Body of pancreas (tissue), 4 donors: ENCODE measurements around the gene TGFBR3. TPM values are rescaled to one million over a fixed set of nuclear protein-coding genes. Genes with fewer than 3 reads are reported as not detected.

Experiments used
- ATAC-seq: fragments of 150-250 bp; one replicate; pipeline ENCODE4 v1.9.1; 2016
- DNase-seq, 4 donors: peaks; one replicate each; pipeline ENCODE4 v3.0.0-alpha.2; 2019
- H3K27ac ChIP-seq, 4 donors: fragments of 200-600 bp; sonication (generic); 1 replicate in 3 of 4; 2 replicates in 1 of 4; pipeline versions ENCODE4 v1.5.1 to v1.6.1; 2016 to 2019; ENCODE audit warnings: mild to moderate bottlenecking in 1 of 4, mixed read lengths in 1 of 4, moderate library complexity in 1 of 4
- H3K27me3 ChIP-seq, 2 donors: fragments of 200-600 bp; sonication (generic); one replicate each; pipeline ENCODE4 v1.6.0; 2016; ENCODE audit warnings: mild to moderate bottlenecking in 1 of 2
- H3K36me3 ChIP-seq, 2 donors: fragments of 200-600 bp; sonication (generic); replicated peaks in 1 of 2; 2 replicates each; pipeline ENCODE4 v1.5.1; 2016; ENCODE audit warnings: low read depth in 2 of 2; ENCODE audit not compliant: insufficient read depth in 1 of 2
- H3K4me1 ChIP-seq: fragments of 200-600 bp; sonication (generic); one replicate; pipeline ENCODE4 v1.6.0; 2016
- H3K4me3 ChIP-seq, 2 donors: fragments of 200-600 bp; sonication (generic); 1 replicate in 1 of 2; 2 replicates in 1 of 2; pipeline ENCODE4 v1.5.1; 2016 to 2019
- H3K9me3 ChIP-seq, 3 donors: fragments of 200-600 bp; sonication (generic); 1 replicate in 2 of 3; 2 replicates in 1 of 3; pipeline ENCODE4 v1.5.1; 2016
- CTCF ChIP-seq, 7 experiments: fragments of 450-650 bp in 4 of 7; fragments of 200-600 bp in 3 of 7; sonication (generic) in 3 of 7; IDR thresholded peaks; one replicate each; pipeline ENCODE4 v1.5.1; 2016 to 2019; ENCODE audit warnings: antibody characterized with exemption in 7 of 7
- POLR2A ChIP-seq, 3 donors: fragments of 450-650 bp; IDR thresholded peaks; one replicate each; pipeline ENCODE4 v1.6.1; 2016; ENCODE audit warnings: antibody characterized with exemption in 3 of 3, mild to moderate bottlenecking in 2 of 3
- WGBS, 2 donors: methylation state at CpG; one replicate each; pipeline ENCODE4 v1.1.5; 2017; 5-methylcytosine and 5-hydroxymethylcytosine counted together
- intact Hi-C: fragments of 100-400 bp; cut with DNase I; formaldehyde crosslinking; loops from one replicate; pipeline ENCODE4 v1.15.1; 2023
- total RNA-seq, 2 donors: library from RNA; depleted of rRNA; stranded (reverse); fragments of >200 nt; gene quantifications; one replicate each; pipeline ENCODE4 v1.1.0, GENCODE V29; 2016

The TGFBR3 gene
- total RNA-seq, 2 donors from 2014 or later = 52.4 to 63.6 TPM

- intact Hi-C loops = loop anchor here (5.0 kb wide), 1 partner anchor 307 kb away; no protein-coding TSS in a partner anchor
- Histone ChIP-seq H3K4me1 (no peaks in the 10 kb centered on the region), H3K27me3 (no peaks in the 10 kb centered on the region), H3K36me3 (no peaks in the 10 kb centered on the region), H3K9me3 (no peaks in the 10 kb centered on the region), H3K27ac (no peak overlapping the region), H3K4me3 (no peak overlapping the region)
- WGBS, 2 donors = 90 to 91% methylated on average over 2 of the region's 2 CpGs
- DNase-seq (no peak), ATAC-seq (no peak)
- no peak for TF ChIP-seq POLR2A (IDR thresholded peaks at IDR 0.05)
- TF ChIP-seq CTCF (IDR thresholded peaks at IDR 0.05) = no peak
Observed at GRCh38 chr1:91924146-91924545, 38.2 kb upstream of the TGFBR3 start.

GRCh38 chr1:91919962-91920361 is 34.0 kb upstream of the TGFBR3 start:
- 73 to 89% methylated on average over 8 of the region's 8 CpGs for WGBS, 2 donors
- DNase-seq (no peak), ATAC-seq (no peak)
- no peak overlapping the region for H3K27ac ChIP-seq
- no peaks in the 10 kb centered on the region for H3K27me3 ChIP-seq
- TF ChIP-seq POLR2A (IDR thresholded peaks at IDR 0.05) = no peak
- no peak for TF ChIP-seq CTCF (IDR thresholded peaks at IDR 0.05)
- no peaks in the 10 kb centered on the region for H3K36me3 ChIP-seq
- intact Hi-C loops = loop anchor here (5.0 kb wide), 1 partner anchor 303 kb away; no protein-coding TSS in a partner anchor
- H3K4me1 ChIP-seq = no peaks in the 10 kb centered on the region
- no peak overlapping the region for H3K4me3 ChIP-seq
- H3K9me3 ChIP-seq = no peaks in the 10 kb centered on the region

GRCh38 chr1:91916811-91917460 is 31.0 kb upstream of the TGFBR3 start:
- WGBS, 2 donors = 41 to 46% methylated on average over 5 of the region's 5 CpGs
- no peak for DNase-seq

GRCh38 chr1:91916046-91916445 is 30.1 kb upstream of the TGFBR3 start:
- 69 to 70% methylated on average over 4 of the region's 4 CpGs for WGBS, 2 donors
- TF ChIP-seq POLR2A (IDR thresholded peaks at IDR 0.05) (no peak), CTCF (IDR thresholded peaks at IDR 0.05) (no peak)
- no peak overlapping the region for H3K27ac ChIP-seq
- H3K4me3 ChIP-seq = no peak overlapping the region
- H3K9me3 ChIP-seq = no peaks in the 10 kb centered on the region
- H3K4me1 ChIP-seq = no peaks in the 10 kb centered on the region
- intact Hi-C loops = no loop called here
- H3K36me3 ChIP-seq = no peaks in the 10 kb centered on the region
- no peaks in the 10 kb centered on the region for H3K27me3 ChIP-seq
- DNase-seq (no peak), ATAC-seq (no peak)

More at GRCh38 chr1:91916811-91917460, 31.0 kb upstream of the TGFBR3 start:
- no peak for ATAC-seq
- no peak overlapping the region for H3K4me3 ChIP-seq
- H3K4me1 ChIP-seq = no peaks in the 10 kb centered on the region
- intact Hi-C loops = no loop called here
- H3K27ac ChIP-seq = no peak overlapping the region
- TF ChIP-seq POLR2A (IDR thresholded peaks at IDR 0.05) = no peak
- no peak for TF ChIP-seq CTCF (IDR thresholded peaks at IDR 0.05)
- H3K36me3 ChIP-seq = no peaks in the 10 kb centered on the region
- no peaks in the 10 kb centered on the region for H3K9me3 ChIP-seq
- H3K27me3 ChIP-seq = no peaks in the 10 kb centered on the region

GRCh38 chr1:91913018-91913417 is 27.1 kb upstream of the TGFBR3 start:
- no peaks in the 10 kb centered on the region for H3K4me1 ChIP-seq
- no peak overlapping the region for H3K27ac ChIP-seq
- no peaks in the 10 kb centered on the region for H3K27me3 ChIP-seq
- ATAC-seq (no peak), DNase-seq (no peak)
- 58 to 65% methylated on average over 3 of the region's 3 CpGs for WGBS, 2 donors
- no peak for TF ChIP-seq CTCF (IDR thresholded peaks at IDR 0.05)
- no peak for TF ChIP-seq POLR2A (IDR thresholded peaks at IDR 0.05)
- intact Hi-C loops = no loop called here
- no peak overlapping the region for H3K4me3 ChIP-seq
- H3K36me3 ChIP-seq = no peaks in the 10 kb centered on the region
- no peaks in the 10 kb centered on the region for H3K9me3 ChIP-seq
